NK-92 (cell line): ENCODE measurements around the gene ZNF384.
A peak's percentile ranks its signal among the peaks of the same experiment; 100 is the strongest.

ENCODE experiments used
- DNase-seq: peaks from one replicate; lab custom pipeline; 2025; ENCODE audit not compliant: unreplicated experiment; lab: John Stamatoyannopoulos, UW

Gene ZNF384

GRCh38 chr12:6699259-6699988 is 10.2 kb upstream of the ZNF384 start:
- DNase-seq: no peak

GRCh38 chr12:6698352-6699046 is 9.3 kb upstream of the ZNF384 start:
- DNase-seq: no peak

GRCh38 chr12:6697584-6698351 is 8.6 kb upstream of the ZNF384 start:
- DNase-seq: no peak

GRCh38 chr12:6696690-6697583 is 7.8 kb upstream of the ZNF384 start:
- no peak for DNase-seq

- no peak for DNase-seq
Observed at GRCh38 chr12:6695313-6696045, 6.3 kb upstream of the ZNF384 start.

- no peak for DNase-seq
Observed at GRCh38 chr12:6694701-6695100, 5.5 kb upstream of the ZNF384 start.

GRCh38 chr12:6693832-6694355 is 4.7 kb upstream of the ZNF384 start:
- no peak for DNase-seq

- no peak for DNase-seq
Observed at GRCh38 chr12:6692888-6693287, 3.7 kb upstream of the ZNF384 start.

- DNase-seq: no peak
Observed at GRCh38 chr12:6691473-6691872, 2.3 kb upstream of the ZNF384 start.

- no peak for DNase-seq
Observed at GRCh38 chr12:6688543-6688998, 604 bp downstream of the ZNF384 start.

GRCh38 chr12:6685814-6686213 is 3.4 kb downstream of the ZNF384 start:
- DNase-seq: no peak

GRCh38 chr12:6684609-6685008 is 4.6 kb downstream of the ZNF384 start:
- DNase-seq: no peak

- DNase-seq: no peak
Observed at GRCh38 chr12:6676962-6677361, 12.2 kb downstream of the ZNF384 start.

- no peak for DNase-seq
Observed at GRCh38 chr12:6672143-6672542, 17.0 kb downstream of the ZNF384 start.

- no peak for DNase-seq
Observed at GRCh38 chr12:6667559-6668210, 21.5 kb downstream of the ZNF384 start.

GRCh38 chr12:6666211-6666610 is 23.0 kb downstream of the ZNF384 start:
- no peak for DNase-seq

GRCh38 chr12:6664902-6665301 is 24.3 kb downstream of the ZNF384 start:
- no peak for DNase-seq

- DNase-seq: peak; percentile 78
Observed at GRCh38 chr12:6662906-6663742, 26.1 kb downstream of the ZNF384 start, which contains the start of gene ING4. Gene ING4 (minus strand): TSS chr12:6663119. CDS start chr12:6663101, 18 bp downstream.

GRCh38 chr12:6662602-6662905 is 26.6 kb downstream of the ZNF384 start:
- no peak for DNase-seq
